Neural progenitor cell (in vitro differentiated cells): ENCODE results near the gene GCN1.
"Not testable (repeated sequence)": the region's sequence is repeated elsewhere in the genome, so short reads cannot be mapped to it uniquely, and the experiment has no call there.

Experiments used
- CTCF ChIP-seq: fragments of 200-600 bp; sonication (generic); IDR thresholded peaks from 2 replicates; pipeline ENCODE4 v1.5.1; 2017; ENCODE audit warnings: antibody characterized with exemption, mild to moderate bottlenecking
- EZH2 ChIP-seq: fragments of 200-600 bp; sonication (generic); IDR thresholded peaks from 2 replicates; pipeline ENCODE4 v1.6.1; 2017; ENCODE audit warnings: antibody characterized with exemption, mild to moderate bottlenecking, moderate library complexity

- TF ChIP-seq CTCF, EZH2: not testable (repeated sequence)
Measured at GRCh38 chr12:120213182-120213581, 18.7 kb upstream of the GCN1 start.
